Left ventricle myocardium superior (tissue), 1 donor: ENCODE measurements around the gene RAD51C. TPM values are rescaled to one million over a fixed set of nuclear protein-coding genes. Genes with fewer than 3 reads are reported as not detected.
A peak's percentile ranks its signal among the peaks of the same experiment; 100 is the strongest.
"Not testable (repeated sequence)": the region's sequence is repeated elsewhere in the genome, so short reads cannot be mapped to it uniquely, and the experiment has no call there.

Experiments used
- ATAC-seq: fragments of 200-7000 bp; cut with Tn5 transposase; one replicate; pipeline ENCODE4 v1.9.1; 2020; ENCODE audit warnings: mild to moderate bottlenecking, moderate library complexity
- DNase-seq: peaks from one replicate; pipeline ENCODE4 v3.0.0-alpha.2; 2020
- intact Hi-C: fragments of 100-400 bp; cut with micrococcal nuclease; formaldehyde crosslinking; loops from one replicate; pipeline ENCODE4 v1.11.0; 2022
- total RNA-seq: library from RNA; stranded (reverse); fragmentation: NEBNext Ultra II Directional; extraction: Animal tissue kit (Norgen Biotek cat#: 25700); gene quantifications from one replicate; pipeline ENCODE4 v1.2.1, GENCODE V29; 2021
- donor health status: DM: no; HTN: yes; CAD: no; lungs with severe emphysema.

RAD51C gene
- total RNA-seq, 1 donor from 2014 or later = 39.4 TPM

GRCh38 chr17:58679263-58680037, 13.0 kb upstream of the RAD51C start:
- peak; percentile 70 for ATAC-seq
- DNase-seq = no peak
- intact Hi-C loops = no loop called here

GRCh38 chr17:58680038-58680369, 12.4 kb upstream of the RAD51C start:
- peak; percentile 44 for ATAC-seq
- intact Hi-C loops = no loop called here
- no peak for DNase-seq

- DNase-seq (no peak), ATAC-seq (no peak)
- intact Hi-C loops = no loop called here
Observed at GRCh38 chr17:58684003-58684402, 8.4 kb upstream of the RAD51C start.

GRCh38 chr17:58684462-58684861, 7.9 kb upstream of the RAD51C start:
- intact Hi-C loops, DNase-seq, ATAC-seq: not testable (repeated sequence)

- intact Hi-C loops = no loop called here
- ATAC-seq (no peak), DNase-seq (no peak)
Observed at GRCh38 chr17:58686980-58687379, 5.4 kb upstream of the RAD51C start.

- ATAC-seq (no peak), DNase-seq (no peak)
- intact Hi-C loops = no loop called here
Observed at GRCh38 chr17:58688521-58688920, 3.9 kb upstream of the RAD51C start.

- DNase-seq, intact Hi-C loops, ATAC-seq: not testable (repeated sequence)
Observed at GRCh38 chr17:58690033-58690432, 2.4 kb upstream of the RAD51C start.

GRCh38 chr17:58691701-58692238, 632 bp upstream of the RAD51C start, which contains the start of gene TEX14:
Gene TEX14 (minus strand): TSS chr17:58692045. CDS start chr17:58652001, 40,044 bp downstream.
- DNase-seq = no peak
- no peak for ATAC-seq
- intact Hi-C loops = no loop called here

- ATAC-seq = no peak
- DNase-seq = no peak
- intact Hi-C loops = no loop called here
Observed at GRCh38 chr17:58693208-58693607, 806 bp downstream of the RAD51C start.

GRCh38 chr17:58693751-58694150, 1.3 kb downstream of the RAD51C start:
- ATAC-seq = no peak
- no peak for DNase-seq
- intact Hi-C loops = no loop called here

- intact Hi-C loops = no loop called here
Observed at GRCh38 chr17:58694302-58694701, 1.9 kb downstream of the RAD51C start.

GRCh38 chr17:58694826-58695225, 2.4 kb downstream of the RAD51C start:
- DNase-seq (no peak), ATAC-seq (no peak)
- intact Hi-C loops = no loop called here

More at GRCh38 chr17:58694302-58694701, 1.9 kb downstream of the RAD51C start:
- DNase-seq = no peak
- ATAC-seq = no peak

- intact Hi-C loops = no loop called here
- ATAC-seq = no peak
Observed at GRCh38 chr17:58699771-58700170, 7.4 kb downstream of the RAD51C start.

GRCh38 chr17:58702045-58702476, 9.7 kb downstream of the RAD51C start:
- ATAC-seq = no peak
- DNase-seq = no peak
- intact Hi-C loops = no loop called here

More at GRCh38 chr17:58699771-58700170, 7.4 kb downstream of the RAD51C start:
- DNase-seq = no peak

GRCh38 chr17:58702708-58703107, 10.3 kb downstream of the RAD51C start:
- no peak for ATAC-seq
- intact Hi-C loops = no loop called here
- no peak for DNase-seq

- no peak for ATAC-seq
- DNase-seq = no peak
- intact Hi-C loops = no loop called here
Observed at GRCh38 chr17:58703137-58703915, 10.9 kb downstream of the RAD51C start.

- intact Hi-C loops = no loop called here
- DNase-seq = no peak
- no peak for ATAC-seq
Observed at GRCh38 chr17:58703916-58704286, 11.5 kb downstream of the RAD51C start.

GRCh38 chr17:58706351-58707140, 14.1 kb downstream of the RAD51C start:
- DNase-seq (no peak), ATAC-seq (no peak)
- intact Hi-C loops = no loop called here

GRCh38 chr17:58710948-58711552, 18.6 kb downstream of the RAD51C start:
- ATAC-seq (no peak), DNase-seq (no peak)
- intact Hi-C loops = loop anchor here (5.0 kb wide), 1 partner anchor 296 kb away; no protein-coding TSS in a partner anchor
